Measurements from ENCODE around the gene PIP5K1B.

Gene PIP5K1B

DNA sequence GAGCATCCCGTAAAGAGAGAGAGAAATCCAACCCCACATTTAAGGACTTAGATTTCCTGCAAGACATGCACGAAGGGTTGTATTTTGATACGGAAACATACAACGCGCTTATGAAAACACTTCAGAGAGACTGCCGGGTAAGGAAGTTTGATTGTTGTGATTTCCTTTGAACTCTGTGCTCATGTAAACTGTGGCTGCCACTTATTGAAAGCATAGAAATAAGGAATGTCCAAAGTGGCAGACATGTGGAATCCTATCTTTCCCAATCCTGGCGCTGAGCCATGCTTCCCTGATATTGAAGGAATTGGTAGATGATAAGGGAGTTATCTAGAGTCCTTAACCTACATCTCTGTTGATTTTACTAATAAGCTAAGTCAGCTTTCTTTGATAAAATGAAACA lies 189.5 kb downstream of the PIP5K1B start:
- TF ChIP-seq CTCF (IDR thresholded peaks at IDR 0.05; ENCODE audit: control insufficient read depth, insufficient read depth, low read depth, low read length, missing control alignments), result no peak
- no peak for DNase-seq (ENCODE audit: low read depth)
- no peak overlapping the region for H3K4me3 ChIP-seq (ENCODE audit: control insufficient read depth, low read depth, low read length)

DNA sequence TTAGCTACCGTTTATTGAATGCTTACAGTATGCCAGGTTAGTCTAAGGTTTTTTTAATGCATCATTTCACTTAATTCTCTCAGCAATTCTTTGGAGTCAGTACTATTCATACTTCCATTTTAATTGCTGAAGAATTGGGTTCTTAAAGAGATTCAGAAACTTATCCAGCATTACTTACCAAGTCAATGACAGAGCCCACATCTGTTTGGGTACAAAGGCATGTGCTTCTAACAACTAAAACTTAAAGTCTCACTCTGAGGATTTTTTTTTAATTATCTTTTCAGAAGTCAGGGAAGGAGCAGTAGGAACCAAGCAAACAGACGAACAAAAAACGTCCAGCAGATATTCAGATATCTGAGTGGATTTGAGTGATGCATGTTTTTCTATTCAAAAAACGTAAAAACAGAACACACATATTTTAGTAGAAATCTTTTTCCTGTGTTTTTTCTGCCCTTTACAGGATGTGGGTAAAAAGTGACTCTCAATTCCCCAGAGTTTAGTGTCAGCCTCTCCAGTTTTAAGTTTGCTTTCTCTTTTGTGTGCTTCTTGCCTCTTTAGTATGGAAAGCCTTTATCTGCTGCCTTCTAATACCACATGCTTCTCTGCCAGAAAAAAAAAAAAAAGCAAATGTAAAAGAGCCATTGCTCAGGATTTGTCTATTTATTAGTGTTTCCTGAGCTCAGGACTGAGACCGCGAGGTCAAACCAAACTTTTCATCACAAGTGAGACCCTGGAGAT lies 190.9 kb downstream of the PIP5K1B start:
- H3K4me3 ChIP-seq (ENCODE audit: control insufficient read depth, low read depth, low read length), result no peak overlapping the region
- DNase-seq (ENCODE audit: low read depth), result no peak
- TF ChIP-seq CTCF (IDR thresholded peaks at IDR 0.05; ENCODE audit: control insufficient read depth, insufficient read depth, low read depth, low read length, missing control alignments), result no peak

- H3K4me3 ChIP-seq (ENCODE audit: control insufficient read depth, low read depth, low read length), result no peak overlapping the region
- no peak for TF ChIP-seq CTCF (IDR thresholded peaks at IDR 0.05; ENCODE audit: control insufficient read depth, insufficient read depth, low read depth, low read length, missing control alignments)
- DNase-seq (ENCODE audit: low read depth), result no peak
Observed at GRCh38 chr9:68896486-68896885, 191.4 kb downstream of the PIP5K1B start.

GRCh38 chr9:68897577-68898145 lies 192.6 kb downstream of the PIP5K1B start:
- no peak for TF ChIP-seq CTCF (IDR thresholded peaks at IDR 0.05; ENCODE audit: control insufficient read depth, insufficient read depth, low read depth, low read length, missing control alignments)
- DNase-seq (ENCODE audit: low read depth), result no peak
- H3K4me3 ChIP-seq (ENCODE audit: control insufficient read depth, low read depth, low read length), result no peak overlapping the region

DNA sequence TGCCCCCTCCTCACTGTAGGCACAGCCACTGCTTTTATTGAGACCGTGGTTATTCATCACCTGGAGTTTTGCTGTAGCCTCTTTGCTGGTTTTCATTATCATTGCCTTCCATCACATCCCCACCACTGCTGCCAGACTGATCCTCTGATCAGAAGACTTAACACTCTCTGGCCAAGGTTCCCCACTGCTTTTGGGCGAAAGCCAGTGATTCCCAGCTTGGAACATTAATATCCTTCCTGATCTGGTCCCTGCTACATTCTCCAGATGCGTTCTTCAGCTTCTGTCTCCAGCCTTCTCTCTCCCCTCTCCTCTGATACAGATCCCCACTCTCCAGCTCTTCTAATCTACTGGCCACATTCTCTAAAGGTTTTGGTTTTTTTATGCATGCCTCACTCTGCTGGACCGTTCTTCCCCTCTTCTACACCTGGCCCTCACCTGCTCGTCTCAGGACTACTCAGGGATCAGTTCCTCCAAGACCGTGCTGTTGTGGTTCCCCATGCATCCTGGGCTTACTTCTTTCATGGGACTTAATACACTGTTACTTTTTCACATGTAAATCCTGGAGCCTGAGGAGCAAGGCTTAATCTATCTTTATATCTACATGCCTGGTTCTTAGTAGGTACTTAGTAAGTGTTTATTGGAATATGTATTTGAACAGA lies 193.9 kb downstream of the PIP5K1B start:
- DNase-seq (ENCODE audit: low read depth), result no peak
- no peak overlapping the region for H3K4me3 ChIP-seq (ENCODE audit: control insufficient read depth, low read depth, low read length)
- no peak for TF ChIP-seq CTCF (IDR thresholded peaks at IDR 0.05; ENCODE audit: control insufficient read depth, insufficient read depth, low read depth, low read length, missing control alignments)

- DNase-seq (ENCODE audit: low read depth), result no peak
- no peak overlapping the region for H3K4me3 ChIP-seq (ENCODE audit: control insufficient read depth, low read depth, low read length)
- no peak for TF ChIP-seq CTCF (IDR thresholded peaks at IDR 0.05; ENCODE audit: control insufficient read depth, insufficient read depth, low read depth, low read length, missing control alignments)
Observed at GRCh38 chr9:68904454-68904853, 199.4 kb downstream of the PIP5K1B start.

Data from AG09309 (cell line).